Upper lobe of left lung (tissue), 4 donors: ENCODE results near the gene ONECUT1.

Experiments
- CTCF ChIP-seq, 6 experiments: fragments of 450-650 bp in 4 of 6; fragments of 200-600 bp in 2 of 6; sonication (generic) in 2 of 6; IDR thresholded peaks; one replicate each; pipeline ENCODE4 v1.5.1; 2016 to 2019; ENCODE audit warnings: antibody characterized with exemption in 6 of 6
- POLR2A ChIP-seq, 4 donors: fragments of 450-650 bp; IDR thresholded peaks; one replicate each; pipeline ENCODE4 v1.5.1; 2016 to 2017; ENCODE audit warnings: antibody characterized with exemption in 4 of 4, mild to moderate bottlenecking in 2 of 4
- POLR2AphosphoS5 ChIP-seq, 2 donors: sonication (generic); formaldehyde crosslinking; IDR thresholded peaks; one replicate each; pipeline ENCODE4 v1.5.1; 2017; ENCODE audit warnings: antibody characterized with exemption in 2 of 2

GRCh38 chr15:52728899-52729298, 61.2 kb downstream of the ONECUT1 start:
- TF ChIP-seq POLR2A (IDR thresholded peaks at IDR 0.05), result no peak
- TF ChIP-seq CTCF (IDR thresholded peaks at IDR 0.05), result no peak
- TF ChIP-seq POLR2AphosphoS5 (IDR thresholded peaks at IDR 0.05), result no peak
